HG03558 (cell line): Measurements from ENCODE around the gene GRK1.

ENCODE experiments used
- ATAC-seq: cut with Tn5 transposase; IDR thresholded peaks from one replicate; pipeline ENCODE4 v1.9.1; 2021; ENCODE audit warnings: moderate number of reproducible peaks; ENCODE audit not compliant: unreplicated experiment; ENCODE audit errors: extremely low read depth

The GRK1 gene

GRCh38 chr13:113660066-113660465 lies 7.0 kb upstream of the GRK1 start:
- no peak for ATAC-seq

GRCh38 chr13:113661509-113661908 lies 5.5 kb upstream of the GRK1 start:
- no peak for ATAC-seq

- no peak for ATAC-seq
Observed at GRCh38 chr13:113663934-113664333, 3.1 kb upstream of the GRK1 start.

GRCh38 chr13:113664751-113665596 lies 2.0 kb upstream of the GRK1 start:
- ATAC-seq: no peak

GRCh38 chr13:113665597-113666328 lies 1.3 kb upstream of the GRK1 start:
- no peak for ATAC-seq

GRCh38 chr13:113666329-113666670 lies 719 bp upstream of the GRK1 start:
- ATAC-seq: no peak

GRCh38 chr13:113667771-113668490 lies 912 bp downstream of the GRK1 start:
- ATAC-seq: no peak

- no peak for ATAC-seq
Observed at GRCh38 chr13:113668491-113668971, 1.5 kb downstream of the GRK1 start.

- ATAC-seq: no peak
Observed at GRCh38 chr13:113669231-113669754, 2.3 kb downstream of the GRK1 start.

GRCh38 chr13:113669755-113670341 lies 2.8 kb downstream of the GRK1 start:
- no peak for ATAC-seq

GRCh38 chr13:113670541-113670940 lies 3.5 kb downstream of the GRK1 start:
- no peak for ATAC-seq

- ATAC-seq: no peak
Observed at GRCh38 chr13:113671066-113672001, 4.3 kb downstream of the GRK1 start.

GRCh38 chr13:113672002-113672651 lies 5.1 kb downstream of the GRK1 start:
- no peak for ATAC-seq

GRCh38 chr13:113722921-113723320 lies 55.9 kb downstream of the GRK1 start:
- no peak for ATAC-seq

GRCh38 chr13:113723410-113724015 lies 56.5 kb downstream of the GRK1 start:
- ATAC-seq: no peak

- no peak for ATAC-seq
Observed at GRCh38 chr13:113724016-113724758, 57.2 kb downstream of the GRK1 start.

- peak; percentile 61 for ATAC-seq
Observed at GRCh38 chr13:113724780-113725315, 57.8 kb downstream of the GRK1 start.
